Measurements from ENCODE around the gene SIAH2. TPM values are rescaled to one million over a fixed set of nuclear protein-coding genes. Genes with fewer than 3 reads are reported as not detected.

SIAH2 gene
- total RNA-seq, 1 donor from 2014 or later = 34.4 TPM

DNA sequence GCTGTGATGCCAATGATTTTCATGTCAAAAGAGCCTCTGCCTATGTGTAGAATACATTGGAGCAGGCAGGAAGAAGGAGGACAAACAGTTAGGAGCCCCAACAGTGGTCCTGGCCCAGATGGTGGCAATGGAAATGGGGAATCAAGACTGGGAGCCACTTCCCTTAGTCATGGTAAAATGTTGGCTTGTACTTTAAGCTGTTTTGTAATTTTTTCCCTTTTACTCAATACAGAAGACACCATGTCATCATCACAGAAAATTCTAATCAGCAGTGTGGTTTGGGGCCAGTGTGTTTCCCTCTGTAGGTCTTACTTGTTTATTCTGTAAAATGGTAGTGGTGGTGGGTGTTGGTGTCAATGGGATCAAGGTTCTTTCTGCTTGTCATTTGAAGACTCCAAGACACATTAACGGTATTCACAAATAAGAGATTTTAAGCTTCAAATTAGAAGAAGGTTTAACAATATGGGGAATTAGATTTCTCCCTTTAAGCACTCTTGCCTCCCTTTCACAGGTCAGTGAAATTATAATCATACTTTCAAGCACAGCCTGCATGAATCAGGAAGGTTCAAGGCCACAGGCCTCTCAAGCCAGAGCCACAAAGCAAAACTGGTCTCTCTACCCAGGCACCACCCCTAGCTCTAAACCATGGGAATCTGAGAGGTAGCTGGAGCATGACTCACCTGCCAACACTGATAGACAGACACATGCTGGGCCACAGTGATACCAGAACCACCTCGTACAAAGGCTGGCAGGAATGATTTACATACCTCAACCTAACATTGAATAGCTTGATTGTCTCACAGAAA, 24.9 kb downstream of the SIAH2 start:
- intact Hi-C loops (cut with DNase I) = no loop called here
- no peak for DNase-seq (ENCODE audit: low spot score)

- no peak for DNase-seq (ENCODE audit: low spot score)
- intact Hi-C loops (cut with DNase I) = no loop called here
Measured at GRCh38 chr3:150736903-150737832, 25.8 kb downstream of the SIAH2 start.

- intact Hi-C loops (cut with DNase I) = no loop called here
Measured at GRCh38 chr3:150736316-150736719, 26.7 kb downstream of the SIAH2 start.

DNA sequence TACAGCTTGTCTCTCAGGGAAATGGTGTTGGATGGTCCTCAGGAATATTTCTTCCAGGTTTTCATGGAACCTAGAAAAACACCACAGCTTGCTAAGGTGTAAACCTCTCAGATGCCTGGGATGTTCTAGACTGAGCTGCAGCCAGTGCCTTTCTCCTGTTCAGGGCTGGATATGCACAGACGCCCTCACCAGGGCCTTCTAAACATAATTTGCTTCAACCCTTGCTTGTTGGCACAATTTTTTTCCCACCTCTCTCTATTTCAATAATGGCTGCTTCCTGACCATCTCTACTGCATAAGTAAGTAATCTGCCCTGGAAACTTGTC, 28.2 kb downstream of the SIAH2 start:
- intact Hi-C loops (cut with DNase I) = no loop called here

More at GRCh38 chr3:150736316-150736719, 26.7 kb downstream of the SIAH2 start:
- DNase-seq (ENCODE audit: low spot score) = no peak

GRCh38 chr3:150733936-150734794, 28.8 kb downstream of the SIAH2 start:
- intact Hi-C loops (cut with DNase I) = loop anchor here (2.0 kb wide), 1 partner anchor 29 kb away; the partner anchor contains the start of gene SIAH2

More for the DNA sequence above, 28.2 kb downstream of the SIAH2 start:
- no peak for DNase-seq (ENCODE audit: low spot score)

DNA sequence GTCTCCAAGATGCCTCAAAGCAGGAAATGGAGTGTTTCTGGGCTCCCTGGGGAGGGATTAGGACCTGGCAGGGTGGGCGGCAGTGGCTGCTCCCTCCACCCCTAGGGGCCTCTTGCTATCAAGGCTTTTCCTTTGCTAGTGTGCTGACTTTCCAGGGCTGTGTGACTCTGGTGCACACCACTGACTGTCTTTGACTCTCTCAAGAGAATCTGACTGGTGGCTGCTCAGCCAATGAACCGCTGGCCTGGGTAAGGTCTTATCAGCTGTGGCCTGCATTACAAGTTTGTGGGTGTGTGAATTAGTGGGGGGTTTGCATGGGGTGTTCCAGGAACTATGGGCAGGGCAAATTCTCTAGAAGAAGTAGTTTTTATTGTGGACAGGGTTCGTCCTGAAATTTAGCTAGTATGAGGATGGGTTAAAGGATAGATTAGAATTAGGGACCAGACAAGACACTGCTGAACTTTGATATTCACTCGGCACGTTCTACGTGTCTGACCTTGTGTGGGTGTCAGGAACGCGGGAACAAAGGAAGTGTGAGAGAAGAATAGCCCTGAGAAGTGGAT, 29.5 kb downstream of the SIAH2 start:
- no peak for DNase-seq (ENCODE audit: low spot score)

More at GRCh38 chr3:150733936-150734794, 28.8 kb downstream of the SIAH2 start:
- no peak for DNase-seq (ENCODE audit: low spot score)

GRCh38 chr3:150729682-150730360, 33.1 kb downstream of the SIAH2 start:
- DNase-seq (ENCODE audit: low spot score) = no peak
- intact Hi-C loops (cut with DNase I) = no loop called here

More for the DNA sequence above, 29.5 kb downstream of the SIAH2 start:
- intact Hi-C loops (cut with DNase I) = loop anchor here (2.0 kb wide), 1 partner anchor 29 kb away; the partner anchor contains the start of gene SIAH2

DNA sequence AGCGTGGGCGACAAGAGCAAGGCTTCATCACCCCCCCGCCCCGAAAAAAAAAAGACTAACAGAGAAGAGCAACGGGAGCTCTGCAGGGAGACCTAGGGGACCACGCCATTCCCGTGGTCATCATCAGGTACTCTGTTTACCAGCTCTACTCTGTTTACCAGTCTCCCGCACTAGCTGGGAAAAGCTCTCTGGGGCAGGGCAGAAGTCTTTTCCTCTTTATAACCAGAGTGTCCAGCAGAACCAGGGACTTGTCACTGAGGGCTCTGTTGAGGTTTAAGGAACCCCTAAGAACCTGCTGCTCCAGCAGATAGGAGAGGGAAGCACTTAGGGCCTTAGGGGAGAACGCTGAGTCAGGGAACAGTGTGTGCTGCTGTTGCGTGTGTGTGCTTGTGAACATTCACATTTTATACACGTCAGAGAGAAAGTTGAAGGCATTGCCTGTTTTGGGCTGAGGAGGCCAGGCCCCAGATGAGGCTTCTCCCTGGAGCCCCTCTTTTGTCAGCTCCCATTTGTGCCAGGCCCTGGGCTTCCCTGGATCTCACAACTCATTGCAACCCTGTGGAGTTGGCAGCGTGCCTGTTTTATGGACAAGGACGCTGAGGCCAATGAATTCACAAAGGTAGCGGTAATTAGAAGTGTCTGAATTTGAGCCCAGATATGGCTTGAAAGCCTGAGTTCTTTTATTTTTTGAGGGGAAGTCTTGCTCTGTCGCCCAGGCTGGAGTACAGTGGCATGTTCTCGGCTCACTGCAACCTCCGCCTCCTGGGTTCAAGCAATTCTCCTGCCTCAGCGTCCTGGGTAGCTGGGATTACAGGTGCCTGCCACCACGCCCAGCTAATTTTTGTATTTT, 35.1 kb downstream of the SIAH2 start:
- DNase-seq (ENCODE audit: low spot score) = no peak
- intact Hi-C loops (cut with DNase I) = no loop called here

DNA sequence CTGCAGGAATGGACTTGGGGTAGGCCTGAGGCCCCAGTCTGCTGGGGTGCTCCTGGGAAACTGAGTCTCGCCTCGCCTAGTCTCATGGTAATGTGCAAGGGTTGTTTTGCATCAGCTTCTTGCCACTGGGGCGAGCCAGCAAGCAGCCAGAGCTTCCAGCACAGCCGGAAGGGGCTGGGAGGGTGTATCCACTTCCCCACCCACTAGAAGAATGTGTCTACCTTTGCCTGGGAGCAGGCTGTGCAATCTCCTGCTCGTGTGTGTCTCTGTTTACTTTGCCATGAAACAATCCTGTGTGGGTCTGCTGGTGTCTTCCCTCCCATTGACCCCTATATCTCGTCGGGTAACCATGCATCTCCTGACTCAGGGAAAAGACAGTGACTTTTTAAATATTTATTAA, 37.4 kb downstream of the SIAH2 start:
- intact Hi-C loops (cut with DNase I) = no loop called here

DNA sequence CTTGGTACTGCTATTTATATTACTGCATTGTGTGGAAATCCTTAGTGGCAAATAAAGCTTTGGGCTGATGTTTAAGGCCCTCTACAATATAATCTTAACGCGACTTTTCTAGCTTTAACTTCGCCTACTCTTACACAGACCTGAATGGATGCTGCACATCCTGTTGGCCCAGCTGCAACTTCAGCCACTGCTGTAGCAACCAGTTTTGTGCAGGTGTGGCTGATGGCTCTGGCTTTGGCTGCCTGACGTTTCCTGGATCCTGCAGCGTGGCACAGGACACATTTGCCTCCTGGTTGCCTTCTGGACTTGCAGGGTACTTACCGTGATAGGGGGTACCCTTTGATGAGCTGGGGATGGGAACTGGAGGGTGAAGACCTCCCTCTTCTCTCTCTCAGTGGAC, 39.0 kb downstream of the SIAH2 start:
- DNase-seq (ENCODE audit: low spot score) = no peak
- intact Hi-C loops (cut with DNase I) = loop anchor here (5.0 kb wide), 2 partner anchors 38 to 358 kb away; partner anchors contain the start of gene SIAH2

More for the DNA sequence above, 37.4 kb downstream of the SIAH2 start:
- DNase-seq (ENCODE audit: low spot score) = no peak

- DNase-seq (ENCODE audit: low spot score) = no peak
- intact Hi-C loops (cut with DNase I) = loop anchor here (5.0 kb wide), 2 partner anchors 40 to 360 kb away; partner anchors contain the start of gene SIAH2
Measured at GRCh38 chr3:150722267-150722666, 40.7 kb downstream of the SIAH2 start.

- intact Hi-C loops (cut with DNase I) = loop anchor here (2.0 to 5.0 kb wide), 4 partner anchors 41 to 425 kb away; partner anchors contain the start of gene SIAH2
- no peak for DNase-seq (ENCODE audit: low spot score)
Measured at GRCh38 chr3:150721285-150722130, 41.5 kb downstream of the SIAH2 start.

GRCh38 chr3:150720444-150720843, 42.5 kb downstream of the SIAH2 start:
- intact Hi-C loops (cut with DNase I) = loop anchor here (2.0 to 5.0 kb wide), 4 partner anchors 42 to 426 kb away; partner anchors contain the start of gene SIAH2
- no peak for DNase-seq (ENCODE audit: low spot score)

- DNase-seq (ENCODE audit: low spot score) = no peak
- intact Hi-C loops (cut with DNase I) = no loop called here
Measured at GRCh38 chr3:150710097-150710496, 52.9 kb downstream of the SIAH2 start.

- peak; percentile 95 for DNase-seq (ENCODE audit: low spot score)
- intact Hi-C loops (cut with DNase I) = no loop called here
Measured at GRCh38 chr3:150703756-150704344, 59.1 kb downstream of the SIAH2 start, which contains the start of gene ERICH6. Gene ERICH6 (minus strand): TSS chr3:150703920. CDS start chr3:150703898, 22 bp downstream.

- no peak for DNase-seq (ENCODE audit: low spot score)
- intact Hi-C loops (cut with DNase I) = no loop called here
Measured at GRCh38 chr3:150703299-150703755, 59.6 kb downstream of the SIAH2 start.
